Measurements from ENCODE around the gene UFD1.
"Not testable (repeated sequence)": the region's sequence is repeated elsewhere in the genome, so short reads cannot be mapped to it uniquely, and the experiment has no call there.

Gene UFD1

DNA sequence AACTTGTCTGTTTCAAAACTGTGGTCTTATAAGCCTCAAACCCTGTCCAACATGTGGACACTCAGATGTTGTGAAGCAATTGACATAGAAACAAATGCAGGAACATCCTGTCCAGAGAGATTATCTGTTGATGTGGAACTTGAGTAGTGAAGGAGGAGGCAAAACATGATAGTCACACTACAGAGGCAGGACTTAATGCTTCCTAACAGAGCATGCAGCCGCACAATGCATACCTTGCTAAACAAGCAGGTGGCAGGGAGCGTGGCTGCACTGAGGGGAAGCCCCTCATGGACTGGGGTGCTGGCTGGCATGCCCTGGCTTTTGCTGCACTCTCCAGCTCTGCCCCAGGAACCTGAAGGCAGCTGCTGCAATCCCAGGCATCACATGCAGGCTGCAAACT lies 36.8 kb downstream of the UFD1 start:
- no peak for DNase-seq (ENCODE audit: low read depth)
- H3K4me3 ChIP-seq (ENCODE audit: low read length) = no peak overlapping the region
- TF ChIP-seq, protein P1, sequence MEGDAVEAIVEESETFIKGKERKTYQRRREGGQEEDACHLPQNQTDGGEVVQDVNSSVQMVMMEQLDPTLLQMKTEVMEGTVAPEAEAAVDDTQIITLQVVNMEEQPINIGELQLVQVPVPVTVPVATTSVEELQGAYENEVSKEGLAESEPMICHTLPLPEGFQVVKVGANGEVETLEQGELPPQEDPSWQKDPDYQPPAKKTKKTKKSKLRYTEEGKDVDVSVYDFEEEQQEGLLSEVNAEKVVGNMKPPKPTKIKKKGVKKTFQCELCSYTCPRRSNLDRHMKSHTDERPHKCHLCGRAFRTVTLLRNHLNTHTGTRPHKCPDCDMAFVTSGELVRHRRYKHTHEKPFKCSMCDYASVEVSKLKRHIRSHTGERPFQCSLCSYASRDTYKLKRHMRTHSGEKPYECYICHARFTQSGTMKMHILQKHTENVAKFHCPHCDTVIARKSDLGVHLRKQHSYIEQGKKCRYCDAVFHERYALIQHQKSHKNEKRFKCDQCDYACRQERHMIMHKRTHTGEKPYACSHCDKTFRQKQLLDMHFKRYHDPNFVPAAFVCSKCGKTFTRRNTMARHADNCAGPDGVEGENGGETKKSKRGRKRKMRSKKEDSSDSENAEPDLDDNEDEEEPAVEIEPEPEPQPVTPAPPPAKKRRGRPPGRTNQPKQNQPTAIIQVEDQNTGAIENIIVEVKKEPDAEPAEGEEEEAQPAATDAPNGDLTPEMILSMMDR (conservative IDR thresholded peaks at IDR 0.05; ENCODE audit: low read depth, low read length) = no peak

DNA sequence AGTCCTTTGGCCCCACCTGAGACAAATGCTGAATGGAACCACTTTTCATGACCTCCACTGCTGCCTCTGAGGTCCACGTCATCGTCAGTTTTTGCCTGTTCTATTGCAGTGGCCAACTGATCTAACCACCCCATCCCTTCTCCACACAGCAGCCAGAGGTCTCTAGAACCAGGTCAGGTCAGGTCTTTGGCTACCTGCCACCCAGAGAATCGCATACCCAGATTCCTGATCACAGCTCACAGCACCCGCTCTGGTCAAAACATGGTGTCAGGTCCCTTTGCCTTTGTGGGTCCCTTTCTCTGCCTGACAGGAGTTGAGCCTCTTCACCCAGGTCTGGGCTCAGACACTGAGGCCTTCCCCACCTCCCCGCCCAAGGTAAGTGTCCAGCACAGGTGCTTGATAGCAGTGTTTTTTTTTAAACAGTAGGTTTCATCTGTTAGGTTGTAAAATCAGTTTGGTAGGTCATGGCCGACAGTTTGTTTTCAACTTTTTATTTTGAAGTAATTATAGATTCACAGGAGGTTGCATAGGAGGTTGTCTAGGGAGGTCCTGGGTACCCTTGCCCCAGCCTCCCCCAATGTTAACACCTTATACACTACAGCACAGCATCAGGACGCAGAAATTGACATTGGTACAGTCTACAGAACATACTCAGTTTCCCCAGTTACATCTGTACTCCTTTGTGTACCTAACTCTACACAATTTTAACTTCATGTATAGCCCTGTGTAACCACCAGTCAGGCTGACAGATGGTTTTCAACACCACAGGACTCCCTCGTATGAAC lies 38.4 kb downstream of the UFD1 start:
- TF ChIP-seq, protein P1 (conservative IDR thresholded peaks at IDR 0.05; ENCODE audit: low read depth, low read length) = no peak
- DNase-seq (ENCODE audit: low read depth) = no peak

DNA sequence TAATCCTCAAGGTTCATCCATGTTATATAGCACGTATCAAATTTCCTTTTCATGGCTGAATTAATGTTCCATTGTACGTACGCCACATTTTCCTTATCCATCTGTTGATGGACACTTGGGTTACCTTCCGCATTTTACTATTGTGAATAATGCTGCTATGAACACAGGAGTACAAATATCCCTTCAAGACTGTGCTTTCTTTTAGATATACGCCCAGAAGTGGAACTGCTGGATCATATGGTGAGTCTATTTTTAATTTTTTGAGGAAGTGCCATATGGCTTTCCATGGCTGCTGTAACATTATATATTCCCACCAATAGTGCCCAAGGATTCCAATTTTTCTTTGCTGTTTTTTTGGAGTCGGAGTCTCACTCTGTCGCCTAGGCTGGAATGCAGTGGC lies 40.7 kb downstream of the UFD1 start:
- DNase-seq (ENCODE audit: low read depth) = no peak
- no peak overlapping the region for H3K4me3 ChIP-seq (ENCODE audit: low read length)
- TF ChIP-seq, protein P1 (conservative IDR thresholded peaks at IDR 0.05; ENCODE audit: low read depth, low read length) = no peak

More for the DNA sequence above, 38.4 kb downstream of the UFD1 start:
- H3K4me3 ChIP-seq (ENCODE audit: low read length) = no peak overlapping the region

DNA sequence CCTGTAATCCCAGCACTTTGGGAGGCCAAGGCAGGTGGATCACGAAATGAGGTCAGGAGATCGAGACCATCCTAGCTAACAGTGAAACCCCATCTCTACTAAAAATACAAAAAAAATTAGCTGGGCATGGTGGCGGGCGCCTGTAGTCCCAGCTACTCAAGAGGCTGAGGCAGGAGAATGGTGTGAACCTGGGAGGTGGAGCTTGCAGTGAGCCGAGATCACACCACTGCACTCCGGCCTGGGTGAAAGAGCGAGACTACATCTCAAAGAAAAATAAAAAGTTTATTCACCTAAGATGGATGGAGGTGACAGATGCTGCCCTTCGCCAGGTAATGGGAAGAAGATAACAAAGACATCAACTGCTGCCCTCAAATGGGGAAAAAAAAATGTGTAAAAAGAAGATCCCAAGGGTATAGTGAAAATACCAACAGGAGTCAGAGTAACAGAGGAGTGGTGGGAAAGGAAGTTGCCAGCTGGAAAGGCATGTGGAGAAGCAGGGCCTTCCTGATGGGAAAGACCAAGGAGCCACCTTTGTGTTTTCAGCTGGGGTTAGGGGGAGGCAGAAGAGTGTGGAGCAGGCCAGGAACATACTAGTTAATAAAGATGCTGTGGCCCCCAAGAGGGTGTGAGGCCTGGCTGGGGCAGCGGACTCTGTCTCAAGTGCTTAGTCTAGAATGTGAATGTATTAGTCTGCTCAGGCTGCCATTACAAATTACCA lies 42.4 kb downstream of the UFD1 start:
- not testable (repeated sequence) for DNase-seq (ENCODE audit: low read depth); H3K4me3 ChIP-seq (ENCODE audit: low read length)

DNA sequence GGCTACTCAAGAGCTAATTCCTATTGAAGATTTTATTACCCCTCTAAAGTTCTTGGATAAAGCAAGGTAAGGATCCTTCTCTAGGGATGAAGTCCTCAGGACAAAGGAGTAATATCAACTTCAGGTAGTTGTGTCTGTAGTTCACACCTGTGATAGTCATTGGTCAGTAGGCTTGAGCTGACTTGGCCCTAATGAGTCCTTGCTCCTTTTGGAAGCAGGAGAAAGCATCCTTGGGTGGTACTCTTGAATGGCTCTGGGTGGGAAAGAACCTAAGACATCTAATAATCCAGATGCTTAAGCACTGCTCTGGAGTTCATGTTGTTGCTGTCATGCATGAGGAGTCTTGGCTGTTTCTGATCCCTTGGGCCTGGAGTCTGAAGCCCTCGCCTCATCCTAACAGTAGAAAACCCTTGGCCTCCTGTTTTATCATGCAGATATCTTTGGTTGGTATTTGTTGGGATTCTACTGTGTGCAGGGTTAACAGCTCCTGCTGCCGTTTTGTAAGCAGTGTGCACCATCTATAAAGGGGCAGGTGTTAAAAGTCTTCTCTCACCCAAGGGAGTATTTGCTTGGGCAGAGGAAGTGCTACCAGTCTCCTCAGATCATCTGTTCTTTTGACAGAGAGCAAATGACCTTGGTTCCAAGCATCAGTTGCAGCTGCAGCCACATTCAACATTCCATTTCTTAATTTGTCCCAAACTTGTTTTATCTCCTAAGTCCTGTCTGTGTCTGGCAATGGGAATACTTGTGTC lies 44.0 kb downstream of the UFD1 start:
- H3K4me3 ChIP-seq (ENCODE audit: low read length) = no peak overlapping the region
- TF ChIP-seq, protein P1 (conservative IDR thresholded peaks at IDR 0.05; ENCODE audit: low read depth, low read length) = no peak
- no peak for DNase-seq (ENCODE audit: low read depth)

DNA sequence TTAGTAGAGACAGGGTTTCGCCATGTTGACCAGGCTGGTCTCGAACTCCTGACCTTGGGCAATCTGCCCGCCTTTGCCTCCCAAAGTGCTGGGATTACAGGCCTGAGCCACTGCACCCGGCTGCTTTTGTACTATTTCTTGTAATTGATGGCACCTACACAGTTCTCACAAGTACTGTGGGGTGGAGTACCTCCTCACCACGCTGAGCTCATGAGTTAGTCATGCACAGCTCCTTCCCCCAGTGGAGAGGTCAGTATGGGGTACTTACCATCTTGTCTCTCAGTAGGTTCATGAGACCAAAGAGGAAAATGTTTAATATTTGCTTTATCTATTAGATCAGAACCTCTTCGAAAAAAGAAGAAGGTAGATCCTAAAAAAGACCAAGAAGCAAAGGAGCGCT lies 44.6 kb downstream of the UFD1 start:
- H3K4me3 ChIP-seq (ENCODE audit: low read length) = no peak overlapping the region
- TF ChIP-seq, protein P1 (conservative IDR thresholded peaks at IDR 0.05; ENCODE audit: low read depth, low read length) = no peak
- no peak for DNase-seq (ENCODE audit: low read depth)

DNA sequence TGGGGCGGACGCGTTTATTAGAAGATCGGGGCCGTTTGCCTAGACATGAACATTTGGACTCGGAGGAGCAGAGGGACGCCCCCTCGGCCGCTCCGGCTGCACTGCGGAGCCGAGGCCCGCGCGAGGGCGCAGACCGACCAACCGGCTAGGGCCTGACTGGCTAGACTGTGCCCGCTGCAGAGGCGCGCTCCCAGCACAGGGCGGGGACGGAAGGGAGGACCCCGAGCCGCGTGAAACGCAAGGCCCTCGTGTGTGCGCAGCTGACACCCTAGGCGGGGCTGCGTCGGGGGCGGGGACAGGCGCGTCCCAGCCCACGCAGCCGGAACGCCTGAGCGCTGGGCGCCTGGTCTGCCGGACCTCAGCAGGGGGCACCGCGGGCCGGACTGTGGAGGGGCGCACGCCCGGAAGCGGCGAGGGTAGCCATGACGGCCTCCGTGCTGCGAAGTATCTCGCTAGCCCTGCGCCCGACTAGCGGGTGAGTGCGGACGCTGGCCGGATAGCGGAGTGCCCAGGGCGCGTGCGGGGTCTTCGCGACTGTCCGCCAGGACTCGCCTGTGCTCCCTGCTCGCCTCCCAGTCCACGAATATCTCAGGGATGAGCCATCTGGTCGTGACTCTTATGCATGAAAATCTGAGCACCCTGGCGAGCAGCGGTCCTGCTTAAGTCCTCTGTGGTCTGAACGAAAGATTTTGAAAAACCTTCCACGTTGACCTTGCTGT lies 46.7 kb downstream of the UFD1 start, which contains the start of gene MRPL40:
TSS of gene MRPL40 (plus strand) at position 413 of the 719 bp plus-strand sequence. CDS start at position 423, 10 bp downstream.
- DNase-seq (ENCODE audit: low read depth) = peak; percentile 77
- TF ChIP-seq, protein P1 (conservative IDR thresholded peaks at IDR 0.05; ENCODE audit: low read depth, low read length) = no peak
- peak within 1 kb of the TSS; percentile 87 for H3K4me3 ChIP-seq (ENCODE audit: low read length)

Measured in retinal pigment epithelial cell (primary cell).